AG09309 (cell line): ENCODE measurements around the gene PCBP3.

ENCODE experiments used
- DNase-seq: peaks from one replicate; pipeline ENCODE4 v3.0.0-alpha.2; 2010; ENCODE audit warnings: low read depth
- H3K4me3 ChIP-seq: 2 replicates; pipeline ENCODE4 v1.5.1; 2011; ENCODE audit warnings: mild to moderate bottlenecking, low read depth, low read length, moderate library complexity; ENCODE audit not compliant: control insufficient read depth
- CTCF ChIP-seq: IDR thresholded peaks from 2 replicates; pipeline ENCODE4 v1.5.1; 2011; ENCODE audit warnings: mild to moderate bottlenecking, low read depth, low read length, inconsistent platforms; ENCODE audit not compliant: insufficient read depth, control insufficient read depth; ENCODE audit errors: missing control alignments

PCBP3 gene

GRCh38 chr21:45899317-45900033, 255.9 kb downstream of the PCBP3 start:
- no peak overlapping the region for H3K4me3 ChIP-seq
- no peak for TF ChIP-seq CTCF

GRCh38 chr21:45900034-45900868, 256.7 kb downstream of the PCBP3 start:
- DNase-seq, result no peak
- no peak overlapping the region for H3K4me3 ChIP-seq
- no peak for TF ChIP-seq CTCF

More at GRCh38 chr21:45899317-45900033, 255.9 kb downstream of the PCBP3 start:
- no peak for DNase-seq

- no peak for TF ChIP-seq CTCF
- no peak for DNase-seq
- H3K4me3 ChIP-seq, result no peak overlapping the region
These were observed 257.7 kb downstream of the PCBP3 start for GRCh38 chr21:45901061-45901690.

- TF ChIP-seq CTCF, result no peak
- no peak overlapping the region for H3K4me3 ChIP-seq
- DNase-seq, result no peak
These were observed 258.9 kb downstream of the PCBP3 start for GRCh38 chr21:45902292-45902995.

- no peak overlapping the region for H3K4me3 ChIP-seq
- no peak for DNase-seq
These were observed 261.7 kb downstream of the PCBP3 start for GRCh38 chr21:45905196-45905595.

More at GRCh38 chr21:45905196-45905595, 261.7 kb downstream of the PCBP3 start:
- TF ChIP-seq CTCF, result no peak
